ENCODE measurements around the gene ENPP7. TPM values are rescaled to one million over a fixed set of nuclear protein-coding genes. Genes with fewer than 3 reads are reported as not detected.

The ENPP7 gene
- total and polyA plus RNA-seq, 3 experiments from 2014 or later: 0.11 to 0.26 TPM; not detected in 1

- ChIA-PET POLR2A (no interaction called here), CTCF (no interaction called here)
- Histone ChIP-seq H3K4me3 (ENCODE audit: low read length) (no peak overlapping the region), H3K27ac (ENCODE audit: low read depth, low read length) (no peak overlapping the region), H3K27me3 (ENCODE audit: insufficient read depth, low read length, poor library complexity, severe bottlenecking) (no peaks in the 10 kb centered on the region), H3K9me3 (ENCODE audit: low read length) (no peaks in the 10 kb centered on the region), H3K4me1 (ENCODE audit: insufficient read depth, low read length) (peaks cover 19% of the 10 kb centered on the region), H3K36me3 (ENCODE audit: insufficient read depth, low read length) (no peaks in the 10 kb centered on the region)
- Mint-ChIP-seq H3K9me3 (no peaks in the 10 kb centered on the region), H3K27ac (peak overlapping the region in 4 of 8 donors; percentile 69 to 97 (median 96)), H3K36me3 (no peaks in the 10 kb centered on the region), H3K27me3 (peaks cover 2 to 9% of the 10 kb centered on the region in 2 donors), H3K4me1 (peaks cover 30 to 33% (median 32%) of the 10 kb centered on the region in 3 donors), H3K4me3 (peak overlapping the region in 5 of 7 donors; percentile 70 to 93 (median 91))
- no peak for DNase-seq
These were observed 1.5 kb downstream of the ENPP7 start for GRCh38 chr17:79732254-79732653.

- ChIA-PET POLR2A (no interaction called here), CTCF (no interaction called here)
- peak overlapping the region in 6 of 8 donors; percentile 12 to 98 (median 96) for H3K27ac Mint-ChIP-seq
- H3K4me3 Mint-ChIP-seq: peak overlapping the region in 6 of 7 donors; percentile 32 to 93 (median 88)
- no peak overlapping the region for H3K4me3 ChIP-seq (ENCODE audit: low read length)
- H3K36me3 Mint-ChIP-seq: no peaks in the 10 kb centered on the region
- no peaks in the 10 kb centered on the region for H3K27me3 ChIP-seq (ENCODE audit: insufficient read depth, low read length, poor library complexity, severe bottlenecking)
- H3K4me1 ChIP-seq (ENCODE audit: insufficient read depth, low read length): peaks cover 17% of the 10 kb centered on the region
- no peak overlapping the region for H3K27ac ChIP-seq (ENCODE audit: low read depth, low read length)
- peaks cover 27 to 29% (median 28%) of the 10 kb centered on the region in 3 donors for H3K4me1 Mint-ChIP-seq
- H3K27me3 Mint-ChIP-seq: peaks cover 2 to 13% of the 10 kb centered on the region in 2 donors
- no peaks in the 10 kb centered on the region for H3K9me3 ChIP-seq (ENCODE audit: low read length)
- H3K36me3 ChIP-seq (ENCODE audit: insufficient read depth, low read length): no peaks in the 10 kb centered on the region
- peak in 3 of 5 donors; percentile 18 to 51 (median 35) for DNase-seq
- no peaks in the 10 kb centered on the region for H3K9me3 Mint-ChIP-seq
These were observed 2.3 kb downstream of the ENPP7 start for GRCh38 chr17:79732804-79733691.

- no peaks in the 10 kb centered on the region for H3K27me3 ChIP-seq (ENCODE audit: insufficient read depth, low read length, poor library complexity, severe bottlenecking)
- peaks cover 23 to 25% (median 23%) of the 10 kb centered on the region in 3 donors for H3K4me1 Mint-ChIP-seq
- no peaks in the 10 kb centered on the region for H3K9me3 Mint-ChIP-seq
- peaks cover 10% of the 10 kb centered on the region for H3K4me1 ChIP-seq (ENCODE audit: insufficient read depth, low read length)
- peaks cover 2 to 15% of the 10 kb centered on the region in 2 donors for H3K27me3 Mint-ChIP-seq
- peak overlapping the region in 5 of 8 donors; percentile 88 to 98 (median 96) for H3K27ac Mint-ChIP-seq
- H3K4me3 Mint-ChIP-seq: peak overlapping the region in 3 of 7 donors; percentile 91 to 93 (median 92)
- no peaks in the 10 kb centered on the region for H3K36me3 Mint-ChIP-seq
- no peak overlapping the region for H3K4me3 ChIP-seq (ENCODE audit: low read length)
- H3K9me3 ChIP-seq (ENCODE audit: low read length): no peaks in the 10 kb centered on the region
- H3K36me3 ChIP-seq (ENCODE audit: insufficient read depth, low read length): no peaks in the 10 kb centered on the region
- ChIA-PET POLR2A (no interaction called here), CTCF (no interaction called here)
- H3K27ac ChIP-seq (ENCODE audit: low read depth, low read length): no peak overlapping the region
- no peak for DNase-seq
These were observed 2.9 kb downstream of the ENPP7 start for GRCh38 chr17:79733692-79734070.

- Mint-ChIP-seq H3K9me3 (no peaks in the 10 kb centered on the region), H3K4me3 (no peak overlapping the region), H3K36me3 (no peaks in the 10 kb centered on the region), H3K27ac (no peak overlapping the region), H3K27me3 (peaks cover 12 to 29% of the 10 kb centered on the region in 2 donors), H3K4me1 (peaks cover 11 to 14% (median 14%) of the 10 kb centered on the region in 3 donors)
- Histone ChIP-seq H3K27ac (ENCODE audit: low read depth, low read length) (no peak overlapping the region), H3K27me3 (ENCODE audit: insufficient read depth, low read length, poor library complexity, severe bottlenecking) (peaks cover 6% of the 10 kb centered on the region), H3K9me3 (ENCODE audit: low read length) (no peaks in the 10 kb centered on the region), H3K4me1 (ENCODE audit: insufficient read depth, low read length) (peaks cover 7% of the 10 kb centered on the region), H3K36me3 (ENCODE audit: insufficient read depth, low read length) (no peaks in the 10 kb centered on the region), H3K4me3 (ENCODE audit: low read length) (no peak overlapping the region)
- POLR2A ChIA-PET: no interaction called here
- DNase-seq: no peak
- CTCF ChIA-PET: no interaction called here
These were observed 4.4 kb downstream of the ENPP7 start for GRCh38 chr17:79735096-79735495.

- no peak overlapping the region for H3K27ac Mint-ChIP-seq
- CTCF ChIA-PET: interaction anchor here (0.9 kb wide), 1 partner anchor 8 kb away, joined by 3 read pairs; no protein-coding TSS in a partner anchor
- POLR2A ChIA-PET: no interaction called here
- Histone ChIP-seq H3K27me3 (ENCODE audit: insufficient read depth, low read length, poor library complexity, severe bottlenecking) (peaks cover 11% of the 10 kb centered on the region), H3K4me3 (ENCODE audit: low read length) (no peak overlapping the region), H3K4me1 (ENCODE audit: insufficient read depth, low read length) (peaks cover 11% of the 10 kb centered on the region), H3K27ac (ENCODE audit: low read depth, low read length) (no peak overlapping the region), H3K9me3 (ENCODE audit: low read length) (no peaks in the 10 kb centered on the region), H3K36me3 (ENCODE audit: insufficient read depth, low read length) (no peaks in the 10 kb centered on the region)
- DNase-seq: no peak
- no peaks in the 10 kb centered on the region for H3K9me3 Mint-ChIP-seq
- H3K4me3 Mint-ChIP-seq: no peak overlapping the region
- H3K4me1 Mint-ChIP-seq: peaks cover 12 to 13% (median 12%) of the 10 kb centered on the region in 3 donors
- no peaks in the 10 kb centered on the region for H3K36me3 Mint-ChIP-seq
- H3K27me3 Mint-ChIP-seq: peaks cover 18 to 39% of the 10 kb centered on the region in 2 donors
These were observed 6.5 kb downstream of the ENPP7 start for GRCh38 chr17:79737046-79737921.

GRCh38 chr17:79737922-79738578 is 7.3 kb downstream of the ENPP7 start:
- no peak for DNase-seq
- H3K9me3 ChIP-seq (ENCODE audit: low read length): no peaks in the 10 kb centered on the region
- H3K27me3 ChIP-seq (ENCODE audit: insufficient read depth, low read length, poor library complexity, severe bottlenecking): peaks cover 11% of the 10 kb centered on the region
- Mint-ChIP-seq H3K9me3 (no peaks in the 10 kb centered on the region), H3K36me3 (no peaks in the 10 kb centered on the region), H3K27me3 (peaks cover 18 to 39% of the 10 kb centered on the region in 2 donors), H3K27ac (no peak overlapping the region), H3K4me3 (no peak overlapping the region), H3K4me1 (peaks cover 5 to 7% (median 5%) of the 10 kb centered on the region in 3 donors)
- ChIA-PET POLR2A (no interaction called here), CTCF (no interaction called here)
- no peaks in the 10 kb centered on the region for H3K36me3 ChIP-seq (ENCODE audit: insufficient read depth, low read length)
- H3K27ac ChIP-seq (ENCODE audit: low read depth, low read length): no peak overlapping the region
- H3K4me1 ChIP-seq (ENCODE audit: insufficient read depth, low read length): peaks cover 6% of the 10 kb centered on the region
- H3K4me3 ChIP-seq (ENCODE audit: low read length): no peak overlapping the region

GRCh38 chr17:79738643-79739042 is 7.9 kb downstream of the ENPP7 start:
- Histone ChIP-seq H3K27me3 (ENCODE audit: insufficient read depth, low read length, poor library complexity, severe bottlenecking) (peaks cover 11% of the 10 kb centered on the region), H3K4me1 (ENCODE audit: insufficient read depth, low read length) (peaks cover 6% of the 10 kb centered on the region), H3K27ac (ENCODE audit: low read depth, low read length) (no peak overlapping the region), H3K4me3 (ENCODE audit: low read length) (no peak overlapping the region), H3K9me3 (ENCODE audit: low read length) (no peaks in the 10 kb centered on the region), H3K36me3 (ENCODE audit: insufficient read depth, low read length) (no peaks in the 10 kb centered on the region)
- H3K27me3 Mint-ChIP-seq: peaks cover 19 to 39% of the 10 kb centered on the region in 2 donors
- peak overlapping the region in 2 of 8 donors; percentile 82 to 90 for H3K27ac Mint-ChIP-seq
- peaks cover 0 to 2% (median 0%) of the 10 kb centered on the region in 3 donors for H3K4me1 Mint-ChIP-seq
- ChIA-PET POLR2A (no interaction called here), CTCF (no interaction called here)
- H3K4me3 Mint-ChIP-seq: no peak overlapping the region
- no peaks in the 10 kb centered on the region for H3K9me3 Mint-ChIP-seq
- DNase-seq: no peak
- H3K36me3 Mint-ChIP-seq: no peaks in the 10 kb centered on the region
